Measurements from ENCODE around the gene LRRC56.

LRRC56 gene

GRCh38 chr11:592501-592900 lies 55.2 kb downstream of the LRRC56 start:
- POLR2A ChIA-PET = no interaction called here
- Histone ChIP-seq H3K27ac (ENCODE audit: extremely low read depth, low read depth, low read length) (no peak overlapping the region), H3K9me3 (ENCODE audit: control insufficient read depth, insufficient read depth, low read depth, low read length) (no peaks in the 10 kb centered on the region), H3K4me1 (ENCODE audit: control insufficient read depth, insufficient read depth, low read length) (no peaks in the 10 kb centered on the region), H3K36me3 (ENCODE audit: control insufficient read depth in 2 of 2, insufficient read depth in 1 of 2, low read length in 2 of 2) (peaks cover 18 to 97% of the 10 kb centered on the region in 2 experiments; a peak in 2 of 3 replicates), H3K4me3 (ENCODE audit: low read depth, low read length) (no peak overlapping the region)
- no peak for TF ChIP-seq ZNF548 (tag by site-specific recombination; IDR thresholded peaks at IDR 0.05)
- no peak for TF ChIP-seq ZNF169 (tag by site-specific recombination; IDR thresholded peaks at IDR 0.05)
- no peak for TF ChIP-seq ZNF248 (tag by site-specific recombination; IDR thresholded peaks at IDR 0.05)
- no peak for TF ChIP-seq ZXDB (tag by site-specific recombination; IDR thresholded peaks at IDR 0.05)
- no peak for TF ChIP-seq ZNF138 (tag by site-specific recombination; IDR thresholded peaks at IDR 0.05; ENCODE audit: borderline replicate concordance)
- TF ChIP-seq ZNF544 (tag by site-specific recombination; IDR thresholded peaks at IDR 0.05) = no peak
- TF ChIP-seq ZNF366 (tag by site-specific recombination; conservative IDR thresholded peaks at IDR 0.05) = no peak
- TF ChIP-seq AEBP2 (tag by site-specific recombination; IDR thresholded peaks at IDR 0.05; ENCODE audit: borderline replicate concordance) = no peak
- TF ChIP-seq ZNF433 (tag by site-specific recombination; IDR thresholded peaks at IDR 0.05; ENCODE audit: low read depth) = no peak
- CTCF ChIA-PET = no interaction called here

DNA sequence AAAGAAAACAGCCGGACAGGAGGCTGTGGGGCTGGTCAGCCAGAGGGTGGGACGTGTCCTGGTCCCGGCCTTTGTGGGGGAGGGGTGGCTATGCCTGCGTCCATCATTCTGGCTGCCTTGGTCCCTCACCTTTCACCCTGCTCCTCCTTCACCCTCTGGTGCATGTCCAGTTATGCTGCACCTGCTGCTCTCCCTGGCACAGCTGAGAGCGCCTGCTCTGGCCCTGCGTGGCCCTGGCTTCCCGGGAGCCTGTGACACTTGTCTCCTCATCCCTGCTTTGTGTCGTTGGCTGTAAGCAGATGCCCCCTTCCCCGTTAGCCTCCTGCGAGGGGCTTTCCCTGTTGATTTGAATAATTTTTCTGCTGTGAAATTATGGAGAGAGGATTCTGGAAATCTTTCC lies 55.6 kb downstream of the LRRC56 start:
- ChIA-PET POLR2A (no interaction called here), CTCF (no interaction called here)
- no peak overlapping the region for H3K4me3 ChIP-seq (ENCODE audit: low read depth, low read length)
- TF ChIP-seq ZNF791 (tag by site-specific recombination; IDR thresholded peaks at IDR 0.05) (no peak), ZNF324 (tag by site-specific recombination; IDR thresholded peaks at IDR 0.05) (no peak), ZNF114 (tag by site-specific recombination; IDR thresholded peaks at IDR 0.05) (no peak), ZNF140 (tag by site-specific recombination; IDR thresholded peaks at IDR 0.05) (no peak), SP7 (tag by site-specific recombination; IDR thresholded peaks at IDR 0.05) (no peak), ZNF335 (tag by site-specific recombination; conservative IDR thresholded peaks at IDR 0.05) (no peak), ZNF768 (tag by site-specific recombination; IDR thresholded peaks at IDR 0.05) (no peak), ZNF785 (tag by site-specific recombination; IDR thresholded peaks at IDR 0.05) (no peak), GLIS2 (tag by site-specific recombination; IDR thresholded peaks at IDR 0.05) (no peak), ZBTB8A (tag by site-specific recombination; IDR thresholded peaks at IDR 0.05) (no peak), ZNF664 (tag by site-specific recombination; IDR thresholded peaks at IDR 0.05) (no peak), ZNF701 (tag by site-specific recombination; IDR thresholded peaks at IDR 0.05) (no peak)
- TF ChIP-seq, protein P1, sequence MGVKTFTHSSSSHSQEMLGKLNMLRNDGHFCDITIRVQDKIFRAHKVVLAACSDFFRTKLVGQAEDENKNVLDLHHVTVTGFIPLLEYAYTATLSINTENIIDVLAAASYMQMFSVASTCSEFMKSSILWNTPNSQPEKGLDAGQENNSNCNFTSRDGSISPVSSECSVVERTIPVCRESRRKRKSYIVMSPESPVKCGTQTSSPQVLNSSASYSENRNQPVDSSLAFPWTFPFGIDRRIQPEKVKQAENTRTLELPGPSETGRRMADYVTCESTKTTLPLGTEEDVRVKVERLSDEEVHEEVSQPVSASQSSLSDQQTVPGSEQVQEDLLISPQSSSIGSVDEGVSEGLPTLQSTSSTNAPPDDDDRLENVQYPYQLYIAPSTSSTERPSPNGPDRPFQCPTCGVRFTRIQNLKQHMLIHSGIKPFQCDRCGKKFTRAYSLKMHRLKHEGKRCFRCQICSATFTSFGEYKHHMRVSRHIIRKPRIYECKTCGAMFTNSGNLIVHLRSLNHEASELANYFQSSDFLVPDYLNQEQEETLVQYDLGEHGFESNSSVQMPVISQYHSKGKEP (tag by site-specific recombination; IDR thresholded peaks at IDR 0.05) = no peak
- TF ChIP-seq, protein P2, sequence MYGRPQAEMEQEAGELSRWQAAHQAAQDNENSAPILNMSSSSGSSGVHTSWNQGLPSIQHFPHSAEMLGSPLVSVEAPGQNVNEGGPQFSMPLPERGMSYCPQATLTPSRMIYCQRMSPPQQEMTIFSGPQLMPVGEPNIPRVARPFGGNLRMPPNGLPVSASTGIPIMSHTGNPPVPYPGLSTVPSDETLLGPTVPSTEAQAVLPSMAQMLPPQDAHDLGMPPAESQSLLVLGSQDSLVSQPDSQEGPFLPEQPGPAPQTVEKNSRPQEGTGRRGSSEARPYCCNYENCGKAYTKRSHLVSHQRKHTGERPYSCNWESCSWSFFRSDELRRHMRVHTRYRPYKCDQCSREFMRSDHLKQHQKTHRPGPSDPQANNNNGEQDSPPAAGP (tag by site-specific recombination; IDR thresholded peaks at IDR 0.05) = no peak
- no peaks in the 10 kb centered on the region for H3K4me1 ChIP-seq (ENCODE audit: control insufficient read depth, insufficient read depth, low read length)
- H3K27ac ChIP-seq (ENCODE audit: extremely low read depth, low read depth, low read length) = no peak overlapping the region
- H3K36me3 ChIP-seq (ENCODE audit: control insufficient read depth in 2 of 2, insufficient read depth in 1 of 2, low read length in 2 of 2) = peaks cover 18 to 97% of the 10 kb centered on the region in 2 experiments; a peak in 2 of 3 replicates
- H3K9me3 ChIP-seq (ENCODE audit: control insufficient read depth, insufficient read depth, low read depth, low read length) = no peaks in the 10 kb centered on the region

All from HEK293 (cell line).